HCT116 (cell line): Measurements from ENCODE around the gene PKN2. TPM values are rescaled to one million over a fixed set of nuclear protein-coding genes. Genes with fewer than 3 reads are reported as not detected.

ENCODE experiments used
- ATAC-seq: fragments of 200-7000 bp; cut with Tn5 transposase; 2 replicates; pipeline ENCODE4 v1.9.1; 2020; ENCODE audit warnings: mild to moderate bottlenecking, moderate library complexity
- BruUV-seq: library from RNA; stranded (reverse); fragments of 400-500 nt; replicated peaks from 2 replicates; lab custom pipeline; 2021; lab: Mats Ljungman, UMichigan
- CTCF ChIA-PET: fragments of 300-600 bp; sonication (Branson Sonifier 250); formaldehyde crosslinking; loops from one replicate; lab custom pipeline; 2021; ENCODE audit warnings: antibody characterized with exemption; lab: Charles Lee
- POLR2A ChIA-PET: fragments of 300-600, 350-600 bp; sonication (Branson Sonifier 250); formaldehyde crosslinking; loops from one replicate; lab custom pipeline; 2021; ENCODE audit warnings: antibody characterized with exemption; lab: Charles Lee
- RAD21 ChIA-PET, 2 experiments: fragments of 300-600 bp; sonication (Branson Sonifier 250); formaldehyde crosslinking; loops; one replicate each; lab custom pipeline; 2023; ENCODE audit warnings: low total read pairs in 2 of 2; ENCODE audit not compliant: uncharacterized antibody in 2 of 2, unreplicated experiment in 2 of 2, low non-redundant PET in 1 of 2; lab: Charles Lee
- DNase-seq: peaks from one replicate; pipeline ENCODE4 v3.0.0-alpha.2; 2010; ENCODE audit warnings: low read depth, low spot score
- H2AFZ ChIP-seq: fragments of 200-600 bp; shearing (Covaris generic), sonication (generic); 2 replicates; pipeline ENCODE4 v1.6.1; 2017; ENCODE audit warnings: low read depth, mixed run types, mixed read lengths, antibody characterized with exemption, low read length; ENCODE audit not compliant: poor library complexity, severe bottlenecking
- H3K27ac ChIP-seq: 2 replicates; pipeline ENCODE4 v1.5.1; 2012; ENCODE audit warnings: low read depth, low read length
- H3K27me3 ChIP-seq: fragments of 200-600 bp; sonication (generic); 2 replicates; pipeline ENCODE4 v1.6.1; 2016; ENCODE audit warnings: mixed run types, low read length, mixed read lengths; ENCODE audit not compliant: insufficient read depth
- H3K36me3 ChIP-seq, 2 experiments: fragments of 200-500 bp in 1 of 2; fragments of 200-600 bp in 1 of 2; sonication (Bioruptor generic) in 1 of 2; sonication (generic) in 1 of 2; 2 replicates each; pipeline versions ENCODE4 v1.5.1 to v1.6.1; 2014 to 2016; ENCODE audit warnings: low read length in 2 of 2, inconsistent platforms in 1 of 2, mixed read lengths in 1 of 2, mixed run types in 1 of 2; ENCODE audit not compliant: insufficient read depth in 2 of 2, control insufficient read depth in 1 of 2
- H3K4me1 ChIP-seq, 2 experiments: fragments of 200-600 bp in 1 of 2; sonication (generic) in 1 of 2; 2 replicates each; pipeline versions ENCODE4 v1.5.1 to v1.6.1; 2012 to 2017; ENCODE audit warnings: low read length in 2 of 2, inconsistent platforms in 1 of 2, mild to moderate bottlenecking in 1 of 2, mixed read lengths in 1 of 2, mixed run types in 1 of 2, moderate library complexity in 1 of 2; ENCODE audit not compliant: insufficient read depth in 2 of 2, control insufficient read depth in 1 of 2
- H3K4me2 ChIP-seq: fragments of 200-600 bp; sonication (generic); 2 replicates; pipeline ENCODE4 v1.6.1; 2017; ENCODE audit warnings: mixed run types, low read length, mixed read lengths
- H3K4me3 ChIP-seq, 2 experiments: fragments of 200-600 bp in 1 of 2; sonication (generic) in 1 of 2; replicated peaks in 1 of 2; 2 replicates each; pipeline ENCODE4 v1.5.1; 2011 to 2016; ENCODE audit warnings: low read length in 2 of 2, control low read depth in 1 of 2, low read depth in 1 of 2, mild to moderate bottlenecking in 1 of 2, mixed read lengths in 1 of 2, mixed run types in 1 of 2
- H3K79me2 ChIP-seq: fragments of 200-600 bp; sonication (generic); 2 replicates; pipeline ENCODE4 v1.6.1; 2017; ENCODE audit warnings: mild to moderate bottlenecking, mixed run types, low read length, moderate library complexity, mixed read lengths; ENCODE audit not compliant: insufficient read depth
- H3K9ac ChIP-seq: fragments of 200-600 bp; sonication (generic); 2 replicates; pipeline ENCODE4 v1.6.1; 2016; ENCODE audit warnings: low read length, mixed read lengths
- H3K9me2 ChIP-seq: fragments of 200-600 bp; sonication (generic), shearing (Covaris generic); 2 replicates; pipeline ENCODE4 v1.6.1; 2017; ENCODE audit warnings: mixed run types, mild to moderate bottlenecking, moderate library complexity; ENCODE audit not compliant: insufficient read depth
- H3K9me3 ChIP-seq, 2 experiments: fragments of 200-500 bp in 1 of 2; fragments of 200-600 bp in 1 of 2; sonication (Bioruptor generic) in 1 of 2; sonication (generic) in 1 of 2; 2 replicates each; pipeline ENCODE4 v1.6.1; 2014 to 2017; ENCODE audit warnings: low read length in 2 of 2, mixed read lengths in 2 of 2, inconsistent platforms in 1 of 2, low read depth in 1 of 2, mild to moderate bottlenecking in 1 of 2, mixed run types in 1 of 2, moderate library complexity in 1 of 2; ENCODE audit not compliant: control insufficient read depth in 1 of 2, insufficient read depth in 1 of 2
- H4K20me1 ChIP-seq: fragments of 200-600 bp; sonication (generic), shearing (Covaris generic); 2 replicates; pipeline ENCODE4 v1.6.1; 2017; ENCODE audit warnings: mixed run types, mild to moderate bottlenecking, moderate library complexity; ENCODE audit not compliant: insufficient read depth
- CBX3 ChIP-seq: IDR thresholded peaks from 2 replicates; pipeline ENCODE4 v1.6.1; 2012; ENCODE audit warnings: low read depth
- CEBPB ChIP-seq: IDR thresholded peaks from 2 replicates; pipeline ENCODE4 v1.6.1; 2012; ENCODE audit warnings: low read depth
- ELF1 ChIP-seq: IDR thresholded peaks from 2 replicates; pipeline ENCODE4 v1.6.1; 2012; ENCODE audit warnings: low read depth, borderline replicate concordance
- FOSL1 ChIP-seq: IDR thresholded peaks from 2 replicates; pipeline ENCODE4 v1.6.1; 2012; ENCODE audit warnings: low read depth
- JUND ChIP-seq: IDR thresholded peaks from 2 replicates; pipeline ENCODE4 v1.6.1; 2012
- RAD21 ChIP-seq: IDR thresholded peaks from 2 replicates; pipeline ENCODE4 v1.6.1; 2012; ENCODE audit warnings: low read depth, mild to moderate bottlenecking
- SP1 ChIP-seq: IDR thresholded peaks from 2 replicates; pipeline ENCODE4 v1.6.1; 2012; ENCODE audit warnings: low read depth
- TCF7L2 ChIP-seq: IDR thresholded peaks from 2 replicates; pipeline ENCODE4 v1.7.0; 2011; ENCODE audit warnings: borderline replicate concordance, inconsistent platforms; ENCODE audit not compliant: insufficient read depth, insufficient read length; ENCODE audit errors: extremely low read depth
- YY1 ChIP-seq: IDR thresholded peaks from 2 replicates; pipeline ENCODE4 v1.6.1; 2011; ENCODE audit warnings: low read length, low read depth, moderate library complexity, mild to moderate bottlenecking; ENCODE audit not compliant: insufficient replicate concordance; ENCODE audit errors: extremely low read depth
- ZFX ChIP-seq: fragments of 450-650 bp; IDR thresholded peaks from 2 replicates; pipeline ENCODE4 v1.6.1; 2017
- ZNF274 ChIP-seq: fragments of 200-500 bp; sonication (Bioruptor generic); IDR thresholded peaks from 2 replicates; pipeline ENCODE4 v1.6.1; 2014; ENCODE audit warnings: mild to moderate bottlenecking, low read depth, low read length, inconsistent platforms
- intact Hi-C: fragments of 100-400 bp; cut with micrococcal nuclease; formaldehyde crosslinking; loops from 2 replicates; pipeline ENCODE4 v1.10.0; 2022
- total RNA-seq: library from RNA; stranded (reverse); gene quantifications from one replicate; pipeline ENCODE4 v1.2.1, GENCODE V29; 2021; ENCODE audit not compliant: unreplicated experiment
- TF ChIP-seq, protein P1 (sequence below), 3 experiments: fragments of 200-600 bp in 1 of 3; sonication (generic) in 1 of 3; IDR thresholded peaks in 2 of 3; conservative IDR thresholded peaks in 1 of 3; 2 replicates each; pipeline ENCODE4 v1.5.1; 2012 to 2017; ENCODE audit warnings: low read depth in 2 of 3, low read length in 2 of 3, antibody characterized with exemption in 1 of 3, borderline replicate concordance in 1 of 3, control low read depth in 1 of 3, mild to moderate bottlenecking in 1 of 3, mixed read lengths in 1 of 3, mixed run types in 1 of 3, moderate library complexity in 1 of 3; ENCODE audit not compliant: insufficient read depth in 1 of 3
- TF ChIP-seq, protein P2 (sequence below): IDR thresholded peaks from 2 replicates; pipeline ENCODE4 v1.6.1; 2012
- TF ChIP-seq, protein P3 (sequence below): IDR thresholded peaks from 2 replicates; pipeline ENCODE4 v1.6.1; 2012

The PKN2 gene
- total RNA-seq, 1 experiment from 2014 or later = 44.3 TPM

DNA sequence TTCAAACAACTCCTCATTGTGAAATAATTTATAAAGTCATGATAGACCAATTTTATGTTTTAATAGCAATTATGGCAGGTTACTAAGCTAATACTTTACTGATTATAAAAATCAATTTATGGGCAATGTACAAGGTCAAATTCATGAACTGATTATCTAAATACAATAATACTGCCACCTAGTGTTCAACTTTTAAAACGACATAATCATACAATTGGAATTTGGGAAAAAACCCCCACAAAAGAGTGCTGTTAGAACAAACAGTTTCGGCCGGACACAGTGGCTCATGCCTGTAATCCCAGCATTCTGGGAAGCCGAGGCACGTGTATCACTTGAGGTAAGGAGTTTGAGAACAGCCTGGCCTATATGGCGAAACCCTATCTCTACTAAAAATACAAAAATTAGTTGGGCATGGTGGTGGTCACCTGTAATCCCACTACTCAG is 193.3 kb downstream of the PKN2 start:
- no peak overlapping the region for H3K4me2 ChIP-seq
- no peaks in the 10 kb centered on the region for H3K27me3 ChIP-seq
- H3K79me2 ChIP-seq = peaks cover 81% of the 10 kb centered on the region
- H3K4me1 ChIP-seq = no peaks in the 10 kb centered on the region
- ChIA-PET POLR2A (interaction anchor here (1.0 to 1.8 kb wide), 3 partner anchors 11 to 15 kb away, joined by 3 to 7 read pairs (median 5); no protein-coding TSS in a partner anchor), CTCF (interaction anchor here (1.0 to 2.6 kb wide), 6 partner anchors 9 to 222 kb away, joined by 3 to 13 read pairs (median 5); partner anchors contain the start of gene GTF2B), RAD21 (interaction anchor here in 1 of 2 experiments (1.5 kb wide), 1 partner anchor 222 kb away, joined by 4 read pairs; no protein-coding TSS in a partner anchor)
- BruUV-seq = no TSS peak
- no peak overlapping the region for H3K4me3 ChIP-seq
- H3K9ac ChIP-seq = no peak overlapping the region
- H3K27ac ChIP-seq = no peak overlapping the region
- H4K20me1 ChIP-seq = no peaks in the 10 kb centered on the region; the same call in 1 of the 2 replicates
- H3K9me2 ChIP-seq = no peaks in the 10 kb centered on the region
- H3K36me3 ChIP-seq = peaks cover 0 to 13% of the 10 kb centered on the region in 2 experiments; a peak in 3 of 4 replicates
- intact Hi-C loops = loop anchor here (1.0 to 2.0 kb wide), 3 partner anchors 141 to 269 kb away; no protein-coding TSS in a partner anchor
- peak; percentile 19 for DNase-seq
- TF ChIP-seq, protein P1, sequence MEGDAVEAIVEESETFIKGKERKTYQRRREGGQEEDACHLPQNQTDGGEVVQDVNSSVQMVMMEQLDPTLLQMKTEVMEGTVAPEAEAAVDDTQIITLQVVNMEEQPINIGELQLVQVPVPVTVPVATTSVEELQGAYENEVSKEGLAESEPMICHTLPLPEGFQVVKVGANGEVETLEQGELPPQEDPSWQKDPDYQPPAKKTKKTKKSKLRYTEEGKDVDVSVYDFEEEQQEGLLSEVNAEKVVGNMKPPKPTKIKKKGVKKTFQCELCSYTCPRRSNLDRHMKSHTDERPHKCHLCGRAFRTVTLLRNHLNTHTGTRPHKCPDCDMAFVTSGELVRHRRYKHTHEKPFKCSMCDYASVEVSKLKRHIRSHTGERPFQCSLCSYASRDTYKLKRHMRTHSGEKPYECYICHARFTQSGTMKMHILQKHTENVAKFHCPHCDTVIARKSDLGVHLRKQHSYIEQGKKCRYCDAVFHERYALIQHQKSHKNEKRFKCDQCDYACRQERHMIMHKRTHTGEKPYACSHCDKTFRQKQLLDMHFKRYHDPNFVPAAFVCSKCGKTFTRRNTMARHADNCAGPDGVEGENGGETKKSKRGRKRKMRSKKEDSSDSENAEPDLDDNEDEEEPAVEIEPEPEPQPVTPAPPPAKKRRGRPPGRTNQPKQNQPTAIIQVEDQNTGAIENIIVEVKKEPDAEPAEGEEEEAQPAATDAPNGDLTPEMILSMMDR (IDR thresholded peaks at IDR 0.05 in 2 of 3, conservative IDR thresholded peaks at IDR 0.05 in 1 of 3; ENCODE audit: borderline replicate concordance in 1 of 3, insufficient read depth in 1 of 3, low read depth in 2 of 3, low read length in 2 of 3) = peak in 2 of 3 experiments; percentile 61 to 69; a peak in 3 of 6 replicates
- TF ChIP-seq RAD21 (peak; percentile 69), SP1 (no peak), CEBPB (no peak)
- TF ChIP-seq, all 23 proteins: peak for 2
- no peak; the same call in 1 of the 2 replicates for ATAC-seq
- Histone ChIP-seq H3K9me3 (no peaks in the 10 kb centered on the region), H2AFZ (no peak overlapping the region)

DNA sequence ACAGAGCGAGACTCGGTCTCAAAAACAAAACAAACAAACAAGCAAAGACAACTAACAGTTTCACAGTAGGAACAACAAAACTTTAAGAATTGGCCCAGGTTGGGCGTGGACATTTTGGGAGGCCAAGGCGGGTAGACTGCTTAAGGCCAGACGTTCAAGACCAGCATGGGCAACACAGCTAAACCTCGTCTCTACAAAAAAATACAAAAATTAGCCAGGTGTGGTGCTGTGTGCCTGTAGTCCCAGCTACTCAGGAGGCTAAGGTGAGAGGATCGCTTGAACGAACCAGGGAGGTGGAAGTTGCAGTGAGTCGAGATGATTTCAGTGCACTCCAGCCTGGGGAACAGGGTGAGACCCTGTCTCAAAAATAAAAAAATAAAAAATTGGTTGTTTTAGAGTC is 193.8 kb downstream of the PKN2 start:
- Histone ChIP-seq H3K9ac (no peak overlapping the region), H2AFZ (no peak overlapping the region), H3K27ac (no peak overlapping the region), H3K36me3 (peaks cover 0 to 14% of the 10 kb centered on the region in 2 experiments; a peak in 3 of 4 replicates), H4K20me1 (no peaks in the 10 kb centered on the region; the same call in 1 of the 2 replicates), H3K79me2 (peaks cover 79% of the 10 kb centered on the region), H3K4me1 (no peaks in the 10 kb centered on the region), H3K4me3 (no peak overlapping the region), H3K9me2 (no peaks in the 10 kb centered on the region), H3K27me3 (no peaks in the 10 kb centered on the region), H3K4me2 (no peak overlapping the region), H3K9me3 (no peaks in the 10 kb centered on the region)
- TF ChIP-seq CBX3 = no peak
- TF ChIP-seq, protein P2, sequence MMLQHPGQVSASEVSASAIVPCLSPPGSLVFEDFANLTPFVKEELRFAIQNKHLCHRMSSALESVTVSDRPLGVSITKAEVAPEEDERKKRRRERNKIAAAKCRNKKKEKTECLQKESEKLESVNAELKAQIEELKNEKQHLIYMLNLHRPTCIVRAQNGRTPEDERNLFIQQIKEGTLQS = no peak
- no peak for TF ChIP-seq YY1
- no peak for TF ChIP-seq ELF1
- no peak for TF ChIP-seq JUND
- no peak for TF ChIP-seq TCF7L2
- TF ChIP-seq, protein P3, sequence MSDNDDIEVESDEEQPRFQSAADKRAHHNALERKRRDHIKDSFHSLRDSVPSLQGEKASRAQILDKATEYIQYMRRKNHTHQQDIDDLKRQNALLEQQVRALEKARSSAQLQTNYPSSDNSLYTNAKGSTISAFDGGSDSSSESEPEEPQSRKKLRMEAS = no peak
- TF ChIP-seq, protein P1 (IDR thresholded peaks at IDR 0.05 in 2 of 3, conservative IDR thresholded peaks at IDR 0.05 in 1 of 3; ENCODE audit: borderline replicate concordance in 1 of 3, insufficient read depth in 1 of 3, low read depth in 2 of 3, low read length in 2 of 3) = no peak
- TF ChIP-seq ZFX = no peak
- no peak for TF ChIP-seq ZNF274
- no peak for TF ChIP-seq RAD21
- TF ChIP-seq CEBPB = no peak
- TF ChIP-seq FOSL1 = no peak
- intact Hi-C loops = loop anchor here (1.0 to 2.0 kb wide), 3 partner anchors 142 to 269 kb away; no protein-coding TSS in a partner anchor
- POLR2A ChIA-PET = interaction anchor here (0.9 to 1.8 kb wide), 3 partner anchors 11 to 14 kb away, joined by 3 to 7 read pairs (median 3); no protein-coding TSS in a partner anchor
- DNase-seq = no peak
- RAD21 ChIA-PET = no interaction called here
- no TSS peak for BruUV-seq
- CTCF ChIA-PET = interaction anchor here (1.0 to 2.6 kb wide), 3 partner anchors 10 to 142 kb away, joined by 3 to 13 read pairs (median 9); partner anchors contain the start of gene GTF2B
- ATAC-seq = peak; percentile 66
